HepG2 (cell line): ENCODE results near the gene NECTIN2. TPM values are rescaled to one million over a fixed set of nuclear protein-coding genes. Genes with fewer than 3 reads are reported as not detected.
A peak's percentile ranks its signal among the peaks of the same experiment; 100 is the strongest.

ENCODE experiments used
- CHD2 ChIP-seq: IDR thresholded peaks from 2 replicates; pipeline ENCODE4 v1.6.1; 2011; ENCODE audit warnings: low read depth, low read length, improper control_type of control experiment
- ETV6 ChIP-seq: sonication (generic); formaldehyde crosslinking; conservative IDR thresholded peaks from 2 replicates; pipeline ENCODE4 v1.4.0; 2020; ENCODE audit warnings: missing genetic modification reagents
- GATAD2A ChIP-seq: IDR thresholded peaks from 2 replicates; pipeline ENCODE4 v1.6.1; 2016
- GZF1 ChIP-seq: sonication (generic); formaldehyde crosslinking; IDR thresholded peaks from 2 replicates; pipeline ENCODE4 v1.5.1; 2020; ENCODE audit warnings: mild to moderate bottlenecking, missing genetic modification reagents
- KAT8 ChIP-seq: IDR thresholded peaks from 2 replicates; pipeline ENCODE4 v1.6.1; 2016; ENCODE audit warnings: missing genetic modification reagents, missing compliant biosample characterization
- NFIC ChIP-seq: IDR thresholded peaks from 2 replicates; pipeline ENCODE4 v1.6.1; 2012; ENCODE audit warnings: mild to moderate bottlenecking, low read length, inconsistent platforms
- POLR2AphosphoS2 ChIP-seq: IDR thresholded peaks from 2 replicates; pipeline ENCODE4 v1.6.1; 2011; ENCODE audit warnings: low read depth, low read length, improper control_type of control experiment
- POLR2G ChIP-seq: fragments of 200-400 bp; formaldehyde crosslinking; IDR thresholded peaks from 2 replicates; pipeline ENCODE4 v1.6.1; 2018; ENCODE audit warnings: mild to moderate bottlenecking, low read depth, low read length, moderate library complexity
- SIX1 ChIP-seq: sonication (generic); formaldehyde crosslinking; IDR thresholded peaks from 2 replicates; pipeline ENCODE4 v1.4.0; 2020; ENCODE audit warnings: missing genetic modification reagents, borderline replicate concordance
- TOPORS ChIP-seq: sonication (generic); formaldehyde crosslinking; IDR thresholded peaks from 2 replicates; pipeline ENCODE4 v1.8.0; 2023; ENCODE audit warnings: mild to moderate bottlenecking, missing genetic modification reagents
- XRCC5 ChIP-seq: fragments of 200-400 bp; formaldehyde crosslinking; optimal IDR thresholded peaks from 2 replicates; pipeline ENCODE3; 2017; ENCODE audit warnings: mild to moderate bottlenecking, low read length
- ZNF335 ChIP-seq: sonication (generic); formaldehyde crosslinking; IDR thresholded peaks from 2 replicates; pipeline ENCODE4 v1.4.0; 2020; ENCODE audit warnings: missing genetic modification reagents
- ZNF383 ChIP-seq: sonication (generic); formaldehyde crosslinking; IDR thresholded peaks from 2 replicates; pipeline ENCODE4 v1.4.0; 2020; ENCODE audit warnings: missing genetic modification reagents, mild to moderate bottlenecking, borderline replicate concordance
- polyA plus RNA-seq, 8 experiments: library from polyadenylated mRNA; depleted of rRNA in 3 of 8; stranded (reverse) in 7 of 8; unstranded in 1 of 8; fragments of >200 nt; fragmentation: Illumina TruSeq in 4 of 8; extraction: Trizol in 4 of 8; gene quantifications; 2 replicates each; pipeline versions ENCODE4 v1.2.1 to v1.2.3, GENCODE V29; 2011 to 2016; ENCODE audit warnings: low read depth in 4 of 8, missing spikeins in 1 of 8, mixed read lengths in 1 of 8; ENCODE audit not compliant: insufficient read depth in 1 of 8
- total RNA-seq, 5 experiments: library from RNA; depleted of rRNA; stranded (reverse); fragments of >200 nt; fragmentation: Illumina TruSeq; extraction: Trizol; gene quantifications; 2 replicates each; pipeline ENCODE4 v1.2.3, GENCODE V29; 2016; ENCODE audit warnings: low read depth in 1 of 5
- TF ChIP-seq, protein P1 (sequence below): sonication (generic); formaldehyde crosslinking; IDR thresholded peaks from 2 replicates; pipeline ENCODE4 v1.5.1; 2020; ENCODE audit warnings: mild to moderate bottlenecking, missing genetic modification reagents
- TF ChIP-seq, protein P2 (sequence below): sonication (generic); formaldehyde crosslinking; IDR thresholded peaks from 2 replicates; pipeline ENCODE4 v1.4.0; 2020; ENCODE audit warnings: missing genetic modification reagents
- TF ChIP-seq, protein P3 (sequence below): sonication (generic); IDR thresholded peaks from 2 replicates; pipeline ENCODE4 v1.6.1; 2016; ENCODE audit warnings: low read depth, borderline replicate concordance
- TF ChIP-seq, protein P4 (sequence below): sonication (generic); formaldehyde crosslinking; IDR thresholded peaks from 2 replicates; pipeline ENCODE4 v1.5.1; 2020; ENCODE audit warnings: mild to moderate bottlenecking, missing genetic modification reagents, moderate library complexity
- TF ChIP-seq, protein P5 (sequence below): sonication (generic); formaldehyde crosslinking; IDR thresholded peaks from 2 replicates; pipeline ENCODE4 v1.9.0; 2021; ENCODE audit warnings: missing genetic modification reagents, borderline replicate concordance
- TF ChIP-seq, protein P6 (sequence below): sonication (generic); formaldehyde crosslinking; IDR thresholded peaks from 2 replicates; pipeline ENCODE4 v1.4.0; 2020; ENCODE audit warnings: mild to moderate bottlenecking, missing genetic modification reagents

NECTIN2 gene
- total and polyA plus RNA-seq, 2 of the 13 experiments (the other 11 are each of a cell fraction or from before 2014, with no cell fraction given), result 75.4 to 114 TPM

DNA sequence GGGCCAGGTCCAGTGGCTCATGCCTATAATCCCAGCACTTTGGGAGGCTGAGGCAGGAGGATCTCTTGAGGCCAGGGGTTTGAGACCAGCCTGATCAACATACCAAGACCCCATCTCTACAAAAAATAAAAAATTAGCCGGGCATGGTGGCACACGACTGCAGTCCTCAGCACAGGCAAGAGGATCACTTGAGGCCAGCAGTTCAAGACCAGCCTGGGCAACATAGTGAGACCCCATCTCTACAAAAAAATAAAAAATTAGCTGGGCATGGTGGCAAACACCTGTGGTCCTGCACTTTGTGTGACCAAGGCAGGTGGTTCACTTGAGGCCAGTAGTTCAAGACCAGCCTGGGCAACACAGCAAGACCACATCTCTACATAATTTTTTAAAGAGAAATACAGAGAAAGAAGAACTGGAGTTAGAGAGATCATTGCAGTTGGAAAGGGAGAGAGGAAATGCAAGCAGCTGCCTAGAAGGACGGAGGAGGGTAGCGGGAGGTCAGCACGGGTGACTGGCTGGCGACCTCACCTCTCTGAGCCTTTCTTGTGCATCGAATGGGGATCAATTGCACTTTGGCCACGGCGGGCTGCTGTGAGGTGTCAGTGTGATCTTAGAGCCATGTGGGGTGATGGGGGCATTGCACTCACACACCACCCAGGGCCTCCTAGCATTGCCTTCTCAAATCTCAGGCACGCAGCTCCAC lies 23.3 kb upstream of the NECTIN2 start (continued):
- TF ChIP-seq, protein P1, sequence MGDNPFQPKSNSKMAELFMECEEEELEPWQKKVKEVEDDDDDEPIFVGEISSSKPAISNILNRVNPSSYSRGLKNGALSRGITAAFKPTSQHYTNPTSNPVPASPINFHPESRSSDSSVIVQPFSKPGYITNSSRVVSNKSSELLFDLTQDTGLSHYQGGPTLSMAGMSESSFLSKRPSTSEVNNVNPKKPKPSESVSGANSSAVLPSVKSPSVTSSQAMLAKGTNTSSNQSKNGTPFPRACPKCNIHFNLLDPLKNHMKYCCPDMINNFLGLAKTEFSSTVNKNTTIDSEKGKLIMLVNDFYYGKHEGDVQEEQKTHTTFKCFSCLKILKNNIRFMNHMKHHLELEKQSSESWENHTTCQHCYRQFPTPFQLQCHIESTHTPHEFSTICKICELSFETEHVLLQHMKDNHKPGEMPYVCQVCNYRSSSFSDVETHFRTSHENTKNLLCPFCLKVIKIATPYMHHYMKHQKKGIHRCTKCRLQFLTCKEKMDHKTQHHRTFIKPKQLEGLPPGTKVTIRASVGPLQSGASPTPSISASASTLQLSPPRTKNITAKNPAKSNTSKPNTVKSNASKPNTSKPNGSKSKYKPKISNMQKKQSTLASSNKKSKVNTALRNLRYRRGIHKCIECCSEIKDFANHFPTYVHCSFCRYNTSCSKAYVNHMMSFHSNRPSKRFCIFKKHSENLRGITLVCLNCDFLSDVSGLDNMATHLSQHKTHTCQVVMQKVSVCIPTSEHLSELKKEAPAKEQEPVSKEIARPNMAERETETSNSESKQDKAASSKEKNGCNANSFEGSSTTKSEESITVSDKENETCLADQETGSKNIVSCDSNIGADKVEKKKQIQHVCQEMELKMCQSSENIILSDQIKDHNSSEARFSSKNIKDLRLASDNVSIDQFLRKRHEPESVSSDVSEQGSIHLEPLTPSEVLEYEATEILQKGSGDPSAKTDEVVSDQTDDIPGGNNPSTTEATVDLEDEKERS (CRISPR knock-in tag), result no peak
- no peak for TF ChIP-seq GZF1
- TF ChIP-seq, protein P2, sequence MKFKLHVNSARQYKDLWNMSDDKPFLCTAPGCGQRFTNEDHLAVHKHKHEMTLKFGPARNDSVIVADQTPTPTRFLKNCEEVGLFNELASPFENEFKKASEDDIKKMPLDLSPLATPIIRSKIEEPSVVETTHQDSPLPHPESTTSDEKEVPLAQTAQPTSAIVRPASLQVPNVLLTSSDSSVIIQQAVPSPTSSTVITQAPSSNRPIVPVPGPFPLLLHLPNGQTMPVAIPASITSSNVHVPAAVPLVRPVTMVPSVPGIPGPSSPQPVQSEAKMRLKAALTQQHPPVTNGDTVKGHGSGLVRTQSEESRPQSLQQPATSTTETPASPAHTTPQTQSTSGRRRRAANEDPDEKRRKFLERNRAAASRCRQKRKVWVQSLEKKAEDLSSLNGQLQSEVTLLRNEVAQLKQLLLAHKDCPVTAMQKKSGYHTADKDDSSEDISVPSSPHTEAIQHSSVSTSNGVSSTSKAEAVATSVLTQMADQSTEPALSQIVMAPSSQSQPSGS (CRISPR knock-in tag), result no peak
- TF ChIP-seq CHD2, result no peak
- no peak for TF ChIP-seq XRCC5
- no peak for TF ChIP-seq NFIC
- no peak for TF ChIP-seq TOPORS (CRISPR knock-in tag)
- TF ChIP-seq SIX1 (CRISPR knock-in tag), result no peak
- TF ChIP-seq, protein P3, sequence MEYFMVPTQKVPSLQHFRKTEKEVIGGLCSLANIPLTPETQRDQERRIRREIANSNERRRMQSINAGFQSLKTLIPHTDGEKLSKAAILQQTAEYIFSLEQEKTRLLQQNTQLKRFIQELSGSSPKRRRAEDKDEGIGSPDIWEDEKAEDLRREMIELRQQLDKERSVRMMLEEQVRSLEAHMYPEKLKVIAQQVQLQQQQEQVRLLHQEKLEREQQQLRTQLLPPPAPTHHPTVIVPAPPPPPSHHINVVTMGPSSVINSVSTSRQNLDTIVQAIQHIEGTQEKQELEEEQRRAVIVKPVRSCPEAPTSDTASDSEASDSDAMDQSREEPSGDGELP, result no peak
- TF ChIP-seq, protein P4, sequence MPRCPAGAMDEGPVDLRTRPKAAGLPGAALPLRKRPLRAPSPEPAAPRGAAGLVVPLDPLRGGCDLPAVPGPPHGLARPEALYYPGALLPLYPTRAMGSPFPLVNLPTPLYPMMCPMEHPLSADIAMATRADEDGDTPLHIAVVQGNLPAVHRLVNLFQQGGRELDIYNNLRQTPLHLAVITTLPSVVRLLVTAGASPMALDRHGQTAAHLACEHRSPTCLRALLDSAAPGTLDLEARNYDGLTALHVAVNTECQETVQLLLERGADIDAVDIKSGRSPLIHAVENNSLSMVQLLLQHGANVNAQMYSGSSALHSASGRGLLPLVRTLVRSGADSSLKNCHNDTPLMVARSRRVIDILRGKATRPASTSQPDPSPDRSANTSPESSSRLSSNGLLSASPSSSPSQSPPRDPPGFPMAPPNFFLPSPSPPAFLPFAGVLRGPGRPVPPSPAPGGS (CRISPR knock-in tag), result 0 out of 2 replicates have a peak, but pooled peaks have one; percentile 24
- TF ChIP-seq ZNF335, result no peak
- TF ChIP-seq POLR2G, result no peak
- TF ChIP-seq, protein P5, sequence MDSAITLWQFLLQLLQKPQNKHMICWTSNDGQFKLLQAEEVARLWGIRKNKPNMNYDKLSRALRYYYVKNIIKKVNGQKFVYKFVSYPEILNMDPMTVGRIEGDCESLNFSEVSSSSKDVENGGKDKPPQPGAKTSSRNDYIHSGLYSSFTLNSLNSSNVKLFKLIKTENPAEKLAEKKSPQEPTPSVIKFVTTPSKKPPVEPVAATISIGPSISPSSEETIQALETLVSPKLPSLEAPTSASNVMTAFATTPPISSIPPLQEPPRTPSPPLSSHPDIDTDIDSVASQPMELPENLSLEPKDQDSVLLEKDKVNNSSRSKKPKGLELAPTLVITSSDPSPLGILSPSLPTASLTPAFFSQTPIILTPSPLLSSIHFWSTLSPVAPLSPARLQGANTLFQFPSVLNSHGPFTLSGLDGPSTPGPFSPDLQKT (CRISPR knock-in tag), result no peak
- TF ChIP-seq, protein P6, sequence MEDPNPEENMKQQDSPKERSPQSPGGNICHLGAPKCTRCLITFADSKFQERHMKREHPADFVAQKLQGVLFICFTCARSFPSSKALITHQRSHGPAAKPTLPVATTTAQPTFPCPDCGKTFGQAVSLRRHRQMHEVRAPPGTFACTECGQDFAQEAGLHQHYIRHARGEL (CRISPR knock-in tag), result no peak
- no peak for TF ChIP-seq ZNF383 (CRISPR knock-in tag)
- TF ChIP-seq ETV6, result no peak
- TF ChIP-seq KAT8, result no peak
- peak; percentile 53; the same call in 1 of the 2 replicates for TF ChIP-seq GATAD2A (CRISPR knock-in tag)
- no peak for TF ChIP-seq POLR2AphosphoS2
